DOHH2 (cell line): ENCODE data around the gene AP3S2.
"Not testable (repeated sequence)": the region's sequence is repeated elsewhere in the genome, so short reads cannot be mapped to it uniquely, and the experiment has no call there.

Source experiments
- CTCF ChIP-seq: fragments of 200-600 bp; sonication (generic); IDR thresholded peaks from one replicate; pipeline ENCODE4 v1.5.1; 2014; ENCODE audit warnings: antibody characterized with exemption, mild to moderate bottlenecking, low read depth, low read length; ENCODE audit not compliant: poor library complexity, severe bottlenecking
- EZH2phosphoT487 ChIP-seq: fragments of 200-600 bp; sonication (generic); IDR thresholded peaks from 2 replicates; pipeline ENCODE4 v1.6.1; 2017; ENCODE audit warnings: borderline replicate concordance, mild to moderate bottlenecking, antibody characterized with exemption, low read length, moderate library complexity, mixed read lengths

- not testable (repeated sequence) for TF ChIP-seq CTCF, EZH2phosphoT487
Observed at GRCh38 chr15:89885179-89885578, 8.6 kb downstream of the AP3S2 start.
